Retinal pigment epithelial cell (primary cell): ENCODE data around the gene MTLN.
"Not testable (repeated sequence)": the region's sequence is repeated elsewhere in the genome, so short reads cannot be mapped to it uniquely, and the experiment has no call there.

Experiments used
- DNase-seq: peaks from one replicate; pipeline ENCODE4 v3.0.0-alpha.2; 2010; ENCODE audit warnings: low read depth
- H3K4me3 ChIP-seq: 2 replicates; pipeline ENCODE4 v1.5.1; 2011; ENCODE audit warnings: mild to moderate bottlenecking, low read length, control low read depth, moderate library complexity
- CTCF ChIP-seq: conservative IDR thresholded peaks from 2 replicates; pipeline ENCODE4 v1.5.1; 2011; ENCODE audit warnings: low read depth, low read length, control low read depth, inconsistent platforms

The MTLN gene

GRCh38 chr2:110211938-110212858, at the start of gene MTLN:
Gene MTLN, minus strand, starts transcription at chr2:110212547. Its CDS starts 22 bp downstream, at chr2:110212525.
- H3K4me3 ChIP-seq: peak within 1 kb of the TSS; percentile 85
- TF ChIP-seq CTCF: no peak
- no peak for DNase-seq

- not testable (repeated sequence) for H3K4me3 ChIP-seq, DNase-seq
These were observed 49.6 kb upstream of the MTLN start for GRCh38 chr2:110261910-110262309.

GRCh38 chr2:110248081-110248795, 35.9 kb upstream of the MTLN start:
- DNase-seq, H3K4me3 ChIP-seq: not testable (repeated sequence)

GRCh38 chr2:110245488-110246435, 33.4 kb upstream of the MTLN start:
- not testable (repeated sequence) for H3K4me3 ChIP-seq, DNase-seq

- not testable (repeated sequence) for H3K4me3 ChIP-seq, DNase-seq
These were observed 30.9 kb upstream of the MTLN start for GRCh38 chr2:110243283-110243682.

- DNase-seq: not testable (repeated sequence)
These were observed 22.2 kb upstream of the MTLN start for GRCh38 chr2:110234514-110234913.

GRCh38 chr2:110229886-110230285, 17.5 kb upstream of the MTLN start:
- H3K4me3 ChIP-seq, DNase-seq: not testable (repeated sequence)

More at GRCh38 chr2:110234514-110234913, 22.2 kb upstream of the MTLN start:
- H3K4me3 ChIP-seq: not testable (repeated sequence)

GRCh38 chr2:110222626-110223025, 10.3 kb upstream of the MTLN start:
- not testable (repeated sequence) for H3K4me3 ChIP-seq, DNase-seq

GRCh38 chr2:110221938-110222337, 9.6 kb upstream of the MTLN start:
- no peak for DNase-seq
- no peak for TF ChIP-seq CTCF

GRCh38 chr2:110220190-110220564, 7.8 kb upstream of the MTLN start:
- H3K4me3 ChIP-seq: no peak overlapping the region
- no peak for DNase-seq
- TF ChIP-seq CTCF: no peak

More at GRCh38 chr2:110221938-110222337, 9.6 kb upstream of the MTLN start:
- H3K4me3 ChIP-seq: no peak overlapping the region
